Measurements from ENCODE around the gene ST14. TPM values are rescaled to one million over a fixed set of nuclear protein-coding genes. Genes with fewer than 3 reads are reported as not detected.

The ST14 gene
- not detected for polyA plus RNA-seq (2012; ENCODE audit: insufficient read length, low read depth)

- no peak for TF ChIP-seq POLR2AphosphoS5 (IDR thresholded peaks at IDR 0.05; ENCODE audit: low read depth, low read length)
- TF ChIP-seq SIN3A (IDR thresholded peaks at IDR 0.05; ENCODE audit: borderline replicate concordance, insufficient read depth, low read length): no peak
- TF ChIP-seq REST (IDR thresholded peaks at IDR 0.05; ENCODE audit: insufficient read depth in 1 of 2, low read depth in 2 of 2, low read length in 2 of 2): no peak
- no peak for TF ChIP-seq FOXP2 (optimal IDR thresholded peaks at IDR 0.05; ENCODE audit: borderline replicate concordance, extremely low read depth, extremely low read length, insufficient read depth)
- no peak for TF ChIP-seq TAF1 (IDR thresholded peaks at IDR 0.05; ENCODE audit: borderline replicate concordance, insufficient read depth, low read length)
Observed at GRCh38 chr11:130159657-130160497, at the start of gene ST14. Gene ST14 (plus strand): TSS chr11:130159782. CDS start chr11:130159980, 198 bp downstream.

- TF ChIP-seq REST (IDR thresholded peaks at IDR 0.05; ENCODE audit: insufficient read depth in 1 of 2, low read depth in 2 of 2, low read length in 2 of 2): no peak
- TF ChIP-seq TAF1 (IDR thresholded peaks at IDR 0.05; ENCODE audit: borderline replicate concordance, insufficient read depth, low read length): no peak
- TF ChIP-seq FOXP2 (optimal IDR thresholded peaks at IDR 0.05; ENCODE audit: borderline replicate concordance, extremely low read depth, extremely low read length, insufficient read depth): no peak
- no peak for TF ChIP-seq POLR2AphosphoS5 (IDR thresholded peaks at IDR 0.05; ENCODE audit: low read depth, low read length)
- no peak for TF ChIP-seq SIN3A (IDR thresholded peaks at IDR 0.05; ENCODE audit: borderline replicate concordance, insufficient read depth, low read length)
Observed at GRCh38 chr11:130110339-130111108, 49.1 kb upstream of the ST14 start.

GRCh38 chr11:130112071-130112830, 47.3 kb upstream of the ST14 start:
- TF ChIP-seq REST (IDR thresholded peaks at IDR 0.05; ENCODE audit: insufficient read depth in 1 of 2, low read depth in 2 of 2, low read length in 2 of 2) (no peak), FOXP2 (optimal IDR thresholded peaks at IDR 0.05; ENCODE audit: borderline replicate concordance, extremely low read depth, extremely low read length, insufficient read depth) (no peak), POLR2AphosphoS5 (IDR thresholded peaks at IDR 0.05; ENCODE audit: low read depth, low read length) (no peak), TAF1 (IDR thresholded peaks at IDR 0.05; ENCODE audit: borderline replicate concordance, insufficient read depth, low read length) (no peak), SIN3A (IDR thresholded peaks at IDR 0.05; ENCODE audit: borderline replicate concordance, insufficient read depth, low read length) (no peak)

- TF ChIP-seq POLR2AphosphoS5 (IDR thresholded peaks at IDR 0.05; ENCODE audit: low read depth, low read length): no peak
- TF ChIP-seq FOXP2 (optimal IDR thresholded peaks at IDR 0.05; ENCODE audit: borderline replicate concordance, extremely low read depth, extremely low read length, insufficient read depth): no peak
- TF ChIP-seq REST (IDR thresholded peaks at IDR 0.05; ENCODE audit: insufficient read depth in 1 of 2, low read depth in 2 of 2, low read length in 2 of 2): no peak
- no peak for TF ChIP-seq SIN3A (IDR thresholded peaks at IDR 0.05; ENCODE audit: borderline replicate concordance, insufficient read depth, low read length)
- TF ChIP-seq TAF1 (IDR thresholded peaks at IDR 0.05; ENCODE audit: borderline replicate concordance, insufficient read depth, low read length): no peak
Observed at GRCh38 chr11:130114281-130114680, 45.3 kb upstream of the ST14 start.
